ENCODE data around the gene SPRR2E.
A peak's percentile ranks its signal among the peaks of the same experiment; 100 is the strongest.

SPRR2E gene

GRCh38 chr1:153058826-153059784, 35.2 kb downstream of the SPRR2E start:
- ATAC-seq, result no peak
- TF ChIP-seq RARB (CRISPR knock-in tag; IDR thresholded peaks at IDR 0.05) (no peak), ZFP30 (CRISPR knock-in tag; IDR thresholded peaks at IDR 0.05) (no peak), ZFP3 (CRISPR knock-in tag; IDR thresholded peaks at IDR 0.05) (no peak), TSHZ2 (CRISPR knock-in tag; IDR thresholded peaks at IDR 0.05) (no peak), TCF4 (CRISPR knock-in tag; IDR thresholded peaks at IDR 0.05; ENCODE audit: borderline replicate concordance) (no peak)

- TF ChIP-seq POU6F1 (CRISPR knock-in tag; IDR thresholded peaks at IDR 0.05; ENCODE audit: borderline replicate concordance, low read depth) (no peak), ZFP30 (CRISPR knock-in tag; IDR thresholded peaks at IDR 0.05) (no peak)
- ATAC-seq, result peak; percentile 61; the same call in 1 of the 3 replicates
Measured at GRCh38 chr1:153058154-153058553, 36.2 kb downstream of the SPRR2E start.

- ATAC-seq, result no peak
- TF ChIP-seq ZNF565 (CRISPR knock-in tag; conservative IDR thresholded peaks at IDR 0.05; ENCODE audit: low read depth) (no peak), CSRNP3 (CRISPR knock-in tag; IDR thresholded peaks at IDR 0.05) (no peak), ISL1 (CRISPR knock-in tag; IDR thresholded peaks at IDR 0.05) (no peak), ZNF8 (CRISPR knock-in tag; IDR thresholded peaks at IDR 0.05) (no peak), TCF4 (CRISPR knock-in tag; IDR thresholded peaks at IDR 0.05; ENCODE audit: borderline replicate concordance) (no peak), ZFP3 (CRISPR knock-in tag; IDR thresholded peaks at IDR 0.05) (no peak), ESRRG (CRISPR knock-in tag; IDR thresholded peaks at IDR 0.05) (no peak), PATZ1 (CRISPR knock-in tag; IDR thresholded peaks at IDR 0.05; ENCODE audit: borderline replicate concordance) (no peak), ARNTL (CRISPR knock-in tag; IDR thresholded peaks at IDR 0.05; ENCODE audit: borderline replicate concordance, low read depth) (no peak), BACH2 (CRISPR knock-in tag; IDR thresholded peaks at IDR 0.05; ENCODE audit: borderline replicate concordance) (no peak), ZNF70 (CRISPR knock-in tag; IDR thresholded peaks at IDR 0.05) (no peak), OSR1 (CRISPR knock-in tag; IDR thresholded peaks at IDR 0.05) (no peak), ZFP30 (CRISPR knock-in tag; IDR thresholded peaks at IDR 0.05) (no peak), PPARA (CRISPR knock-in tag; IDR thresholded peaks at IDR 0.05; ENCODE audit: borderline replicate concordance) (no peak), CSDC2 (CRISPR knock-in tag; IDR thresholded peaks at IDR 0.05) (no peak)
Measured at GRCh38 chr1:153057375-153057774, 37.0 kb downstream of the SPRR2E start, which contains the start of gene SPRR2A. Gene SPRR2A (minus strand): TSS chr1:153057512. CDS start chr1:153056735, 777 bp downstream.

GRCh38 chr1:153056111-153056510, 38.2 kb downstream of the SPRR2E start:
- ATAC-seq, result peak; percentile 36; the same call in 1 of the 3 replicates
